Hindlimb muscle (tissue), 1 donor: Measurements from ENCODE around the gene POLR1D. TPM values are rescaled to one million over a fixed set of nuclear protein-coding genes. Genes with fewer than 3 reads are reported as not detected.
"Not testable (repeated sequence)": the region's sequence is repeated elsewhere in the genome, so short reads cannot be mapped to it uniquely, and the experiment has no call there.

Source experiments
- DNase-seq: peaks from one replicate; pipeline ENCODE4 v3.0.0-alpha.2; 2013
- polyA plus RNA-seq: library from polyadenylated mRNA; unstranded; fragments of 120-200 nt; gene quantifications from one replicate; pipeline ENCODE4 v1.2.1, GENCODE V29; 2013; ENCODE audit not compliant: insufficient read length

Gene POLR1D
- polyA plus RNA-seq, 1 donor: 138 TPM

DNA sequence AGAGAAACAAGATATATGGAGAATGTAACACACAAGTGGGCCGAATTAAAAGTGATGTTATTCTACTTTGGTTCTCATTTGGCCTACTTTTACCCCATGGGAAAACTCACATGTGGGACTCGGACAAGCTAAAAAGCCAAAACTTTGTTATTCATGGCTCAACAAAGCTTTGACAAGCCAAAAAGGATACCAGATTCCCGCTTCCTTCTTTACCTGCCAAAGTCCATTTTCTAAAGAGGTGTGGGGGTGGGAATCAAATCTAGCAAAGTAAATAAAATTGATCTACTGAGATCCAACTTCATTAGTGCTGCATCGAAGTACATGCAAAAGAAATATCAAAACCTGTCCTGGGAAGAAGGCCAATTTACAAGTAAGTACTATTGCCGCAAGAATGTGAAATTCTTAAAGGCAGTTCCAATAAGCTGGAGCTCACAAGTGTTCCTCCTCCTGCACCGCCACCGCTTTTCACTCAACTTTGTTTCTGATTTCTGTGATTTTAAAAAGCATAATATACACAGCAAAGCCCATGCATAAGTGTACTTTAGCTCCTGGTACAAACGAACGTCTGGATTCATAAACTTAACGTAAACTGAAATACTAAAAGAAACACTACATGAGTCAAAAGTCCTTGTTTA is 2.5 kb upstream of the POLR1D start:
- DNase-seq: no peak

DNA sequence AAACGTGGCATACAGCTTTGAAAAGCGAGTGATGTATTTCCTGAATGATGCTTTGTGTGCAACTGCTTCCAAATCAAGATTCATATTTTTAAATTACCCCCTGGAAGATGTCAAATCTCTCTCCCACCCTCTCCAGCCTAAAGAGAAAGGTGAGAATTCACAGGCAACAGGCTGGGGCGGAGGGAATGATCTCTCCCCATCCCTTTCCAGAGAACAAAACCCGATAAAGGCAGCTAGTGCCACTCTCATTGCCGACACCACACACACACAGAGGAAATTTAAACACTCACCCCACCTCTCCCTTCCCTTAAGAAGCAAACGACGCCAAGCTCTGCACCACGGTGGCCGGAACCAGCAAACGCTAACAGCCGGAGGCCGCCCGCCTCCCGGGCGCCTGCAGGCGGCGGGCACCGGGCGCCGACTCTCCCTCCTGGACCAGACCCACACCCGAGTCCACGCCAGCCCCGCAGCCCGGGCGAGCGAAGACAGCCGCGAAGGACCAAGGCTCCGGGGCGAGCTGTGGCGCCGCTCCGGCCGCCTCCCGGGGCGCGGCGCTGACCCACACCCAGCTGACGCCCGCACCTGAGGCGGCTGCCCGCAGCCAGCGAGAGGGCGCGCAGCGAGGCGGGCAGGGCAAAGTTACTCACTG is 1.8 kb upstream of the POLR1D start:
- DNase-seq: peak; percentile 7

DNA sequence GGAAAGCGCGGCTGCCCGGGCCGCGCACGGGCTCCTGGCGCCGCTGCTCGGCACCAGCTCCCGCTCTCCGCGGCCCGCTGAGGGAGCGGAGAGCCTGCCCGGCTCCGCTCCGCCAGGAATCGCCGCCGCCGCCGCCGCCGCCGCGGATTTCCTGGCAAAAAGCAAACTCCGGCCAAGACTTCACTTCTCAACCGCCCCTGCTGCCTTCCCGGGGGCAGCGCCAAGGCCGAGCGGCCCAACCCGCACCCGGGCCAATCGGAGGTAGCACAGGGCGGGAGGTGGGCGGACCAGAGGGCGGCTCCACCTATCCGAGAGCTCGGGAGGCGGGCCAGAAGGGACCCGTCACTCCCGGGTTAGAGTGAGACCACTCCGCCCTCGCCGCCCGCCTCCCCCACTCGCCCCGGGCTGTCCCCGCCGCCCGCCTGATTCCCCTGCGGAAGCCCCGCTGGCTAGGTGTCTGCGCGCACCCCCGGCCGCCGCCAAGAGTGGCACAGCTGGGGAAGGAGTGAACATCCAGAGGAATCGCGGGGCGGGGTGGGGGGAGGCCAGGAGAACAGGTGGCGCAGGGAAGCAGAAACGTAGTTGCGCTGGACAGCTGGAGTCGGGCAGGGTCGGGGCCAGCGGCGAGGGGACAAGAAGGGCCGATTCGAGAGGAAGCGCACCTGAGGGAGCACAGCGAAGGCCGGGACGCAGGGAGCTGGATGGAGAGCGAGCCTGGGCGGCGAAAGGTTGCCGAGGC is 1.1 kb upstream of the POLR1D start, which contains the start of gene LNX2:
Gene LNX2 (minus strand): TSS at position 153 of the 739 bp plus-strand sequence. CDS start 38,826 bp downstream, outside the sequence.
- DNase-seq: peak; percentile 97

DNA sequence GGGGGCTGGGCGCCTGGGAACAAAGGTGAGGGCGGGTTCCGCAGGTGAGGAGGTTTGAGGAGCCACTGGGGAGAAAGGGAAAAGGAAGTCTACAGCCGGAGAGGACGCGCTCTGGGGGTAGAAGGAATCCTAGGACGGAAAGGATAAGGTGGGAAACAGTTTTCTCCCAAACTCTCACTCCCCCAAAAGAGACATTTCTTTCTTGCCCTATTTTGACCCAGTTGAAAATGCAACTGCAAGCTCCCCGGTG is 651 bp upstream of the POLR1D start:
- peak; percentile 24 for DNase-seq

DNA sequence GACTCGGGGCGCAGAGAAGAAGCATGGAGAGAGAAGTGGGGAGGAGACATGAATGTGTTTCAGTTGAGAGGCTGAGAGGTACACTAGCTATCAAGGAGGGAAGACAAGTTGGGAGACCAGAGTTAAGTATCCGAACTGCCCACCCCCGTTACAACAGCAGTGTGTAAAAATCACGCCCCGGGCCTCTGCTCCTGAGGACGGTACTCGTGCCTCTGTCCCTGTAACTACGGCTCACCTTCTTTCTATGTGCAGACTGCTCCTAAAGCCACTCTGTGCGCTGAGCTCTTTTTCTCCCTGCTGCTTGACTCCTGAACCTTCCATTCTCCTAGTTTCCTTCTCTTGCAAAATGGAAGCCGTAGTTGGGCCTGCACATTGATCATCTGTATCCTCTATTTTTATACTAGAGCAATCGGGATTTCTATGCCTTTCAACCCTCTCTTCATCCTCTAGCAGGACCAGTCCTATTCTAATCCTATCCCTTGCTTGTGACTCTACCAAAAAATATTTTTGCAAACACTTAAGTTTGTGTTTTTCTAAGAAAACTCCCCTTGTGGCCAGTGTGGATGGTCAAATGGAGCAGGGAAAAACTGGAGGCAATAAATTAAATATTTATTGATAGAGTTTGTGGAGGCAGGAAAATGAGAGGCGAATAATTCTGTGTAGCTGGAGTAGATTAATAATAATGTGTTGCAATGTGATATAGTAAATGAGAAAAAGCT is 569 bp downstream of the POLR1D start:
- DNase-seq: no peak

DNA sequence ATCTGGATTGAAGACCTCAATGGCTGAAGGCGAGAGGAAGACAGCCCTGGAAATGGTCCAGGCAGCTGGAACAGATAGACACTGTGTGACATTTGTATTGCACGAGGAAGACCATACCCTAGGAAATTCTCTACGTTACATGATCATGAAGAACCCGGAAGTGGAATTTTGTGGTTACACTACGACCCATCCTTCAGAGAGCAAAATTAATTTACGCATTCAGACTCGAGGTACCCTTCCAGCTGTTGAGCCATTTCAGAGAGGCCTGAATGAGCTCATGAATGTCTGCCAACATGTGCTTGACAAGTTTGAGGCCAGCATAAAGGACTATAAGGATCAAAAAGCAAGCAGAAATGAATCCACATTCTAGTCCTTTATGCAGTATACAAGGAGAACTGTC is 1.2 kb downstream of the POLR1D start:
- no peak for DNase-seq

DNA sequence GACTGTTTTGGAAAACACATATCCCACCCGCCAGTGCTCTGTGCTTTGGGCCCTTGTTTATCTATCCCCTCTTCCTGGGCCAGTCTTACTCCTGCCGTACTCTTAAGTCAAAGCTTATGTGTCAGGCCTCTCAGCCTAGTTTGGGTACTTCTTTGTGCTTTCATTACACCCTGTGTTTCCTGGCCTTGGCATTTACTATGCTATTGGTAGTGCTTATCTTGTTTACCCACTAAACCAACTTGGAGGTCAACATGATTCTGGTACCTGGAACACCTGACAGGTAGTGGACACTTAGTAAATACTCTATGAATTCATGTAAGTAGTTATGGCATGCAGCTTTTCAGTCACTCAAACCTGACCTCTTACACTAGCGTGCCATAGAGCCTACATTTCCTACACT is 2.4 kb downstream of the POLR1D start:
- no peak for DNase-seq

DNA sequence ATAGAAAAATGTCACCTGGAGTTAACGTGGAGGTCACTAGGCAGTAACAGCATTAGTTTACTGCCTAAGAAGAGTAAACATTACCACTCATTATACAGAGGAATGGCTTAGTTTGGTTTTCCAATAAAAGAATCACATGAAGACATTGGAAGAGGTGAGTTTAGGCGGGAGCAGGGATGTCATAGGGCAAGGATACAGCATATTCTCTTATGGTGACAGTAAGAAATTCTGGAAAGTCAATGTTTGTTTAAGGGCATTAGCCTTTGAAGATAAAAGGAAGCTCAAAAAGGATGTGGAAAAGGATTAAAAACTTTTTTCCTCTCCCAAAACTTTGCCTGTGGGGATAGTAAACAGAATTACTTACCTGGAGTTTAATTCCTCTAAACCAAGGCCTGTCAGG is 4.1 kb downstream of the POLR1D start:
- no peak for DNase-seq

DNA sequence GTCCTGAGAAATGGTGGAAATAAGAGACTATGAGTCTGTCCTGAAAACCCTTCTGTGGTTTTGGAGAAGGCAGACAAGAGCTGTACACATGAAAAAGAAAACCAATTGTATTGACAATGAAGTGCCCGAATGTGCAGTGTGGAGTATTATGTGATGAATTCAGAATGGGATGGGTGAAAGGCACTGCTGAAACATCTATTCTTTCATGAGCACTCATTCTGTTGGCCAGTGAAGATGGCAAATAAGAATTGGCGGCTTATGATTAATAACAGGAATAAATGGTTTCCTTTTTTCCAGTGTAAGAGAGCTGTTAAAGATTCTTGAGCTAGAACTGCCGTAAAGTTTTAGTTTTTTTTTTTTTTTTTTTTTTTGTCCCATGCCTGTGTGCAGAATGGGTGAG is 5.7 kb downstream of the POLR1D start:
- no peak for DNase-seq

DNA sequence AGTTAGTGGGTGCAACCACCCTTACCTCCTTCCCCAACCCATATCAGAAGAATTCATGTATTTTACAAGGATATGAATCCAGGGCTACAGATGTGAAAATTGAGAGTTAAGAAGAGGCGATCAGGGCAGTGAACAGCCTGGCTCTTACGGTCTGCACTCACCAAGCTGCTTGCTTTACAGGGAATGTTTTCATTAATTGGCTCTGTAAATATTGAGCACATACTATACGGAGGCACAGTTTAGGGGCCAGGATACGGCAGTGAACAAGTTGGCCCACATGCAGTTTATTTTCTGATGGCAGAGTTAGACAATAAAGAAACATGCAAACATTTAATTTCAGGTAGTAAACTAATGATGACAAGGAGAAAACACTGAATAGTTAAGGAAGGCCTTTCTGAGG is 6.4 kb downstream of the POLR1D start:
- no peak for DNase-seq

DNA sequence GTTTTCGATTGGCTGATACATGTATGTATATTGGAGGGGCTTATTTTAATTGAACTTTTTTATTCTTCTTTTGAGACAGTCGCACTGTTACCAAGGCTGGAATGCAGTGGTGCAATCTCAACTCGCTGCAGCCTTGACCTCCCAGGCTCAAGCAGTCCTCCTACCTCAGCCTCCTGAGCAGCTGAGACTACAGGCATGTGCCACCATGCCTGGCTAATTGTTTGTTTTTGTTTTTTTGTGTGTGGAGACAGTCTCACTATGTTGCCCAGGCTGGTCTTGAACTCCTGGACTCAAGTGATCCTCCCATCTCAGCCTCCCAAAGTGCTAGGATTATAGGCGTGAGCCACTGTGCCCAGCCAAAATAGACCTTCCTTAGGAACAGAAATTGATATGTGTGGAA is 7.1 kb downstream of the POLR1D start:
- DNase-seq: not testable (repeated sequence)

DNA sequence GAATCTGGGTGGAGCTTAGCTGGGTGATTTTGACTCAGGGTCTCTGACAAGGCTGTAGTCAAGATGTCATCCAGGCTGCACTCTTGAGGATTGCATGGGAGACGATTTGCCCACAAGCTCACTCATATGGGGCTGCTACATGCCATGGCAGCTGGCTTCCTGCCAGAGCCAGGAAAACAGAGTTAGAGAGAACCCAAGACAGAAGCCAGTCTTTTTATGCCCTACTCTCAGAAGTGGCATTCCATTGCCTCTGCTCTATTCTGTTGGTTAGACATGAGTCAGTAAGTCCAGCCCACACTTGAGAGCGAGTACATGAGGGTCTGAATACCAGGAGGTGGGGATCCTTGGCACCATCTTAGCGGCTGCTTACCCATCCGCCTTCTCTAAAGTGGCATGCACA is 9.5 kb downstream of the POLR1D start:
- no peak for DNase-seq

DNA sequence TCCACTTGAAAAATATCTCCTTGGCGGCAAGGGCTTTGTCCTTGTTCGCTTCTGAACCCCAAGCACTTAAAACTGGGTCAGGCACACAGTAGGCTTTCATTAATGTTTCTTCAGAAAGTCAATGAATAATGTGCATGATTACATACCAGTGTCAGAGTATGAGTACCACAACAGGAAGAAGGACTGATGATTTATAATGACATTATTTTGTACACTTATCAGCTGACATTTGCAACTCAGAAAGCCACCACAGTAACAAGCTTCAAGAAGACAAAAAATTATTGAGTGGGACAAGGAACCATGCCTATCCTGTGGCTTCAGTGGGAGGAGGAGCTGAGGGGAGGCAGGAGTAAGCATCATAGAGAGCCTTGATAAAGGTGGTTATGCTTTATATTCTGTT is 10.0 kb downstream of the POLR1D start:
- DNase-seq: no peak

DNA sequence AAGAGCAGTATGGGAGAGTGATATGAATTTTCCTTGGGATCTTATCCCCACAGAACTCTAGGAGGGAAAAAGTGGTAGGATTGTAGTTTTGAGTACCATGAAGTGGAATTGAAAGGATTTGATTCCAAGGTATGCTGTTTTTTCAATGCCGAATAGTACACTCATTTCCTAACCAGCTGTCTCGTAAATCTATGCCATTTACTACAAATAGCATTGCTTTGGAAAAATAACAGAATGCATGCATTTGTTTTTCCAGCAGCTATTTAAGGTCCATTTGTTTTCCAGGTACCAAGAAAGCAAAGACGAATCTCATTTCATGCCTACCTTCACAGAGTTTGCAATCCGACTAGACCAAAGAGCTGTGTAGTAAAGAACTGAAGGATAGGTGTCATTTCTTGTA is 10.5 kb downstream of the POLR1D start:
- DNase-seq: no peak

DNA sequence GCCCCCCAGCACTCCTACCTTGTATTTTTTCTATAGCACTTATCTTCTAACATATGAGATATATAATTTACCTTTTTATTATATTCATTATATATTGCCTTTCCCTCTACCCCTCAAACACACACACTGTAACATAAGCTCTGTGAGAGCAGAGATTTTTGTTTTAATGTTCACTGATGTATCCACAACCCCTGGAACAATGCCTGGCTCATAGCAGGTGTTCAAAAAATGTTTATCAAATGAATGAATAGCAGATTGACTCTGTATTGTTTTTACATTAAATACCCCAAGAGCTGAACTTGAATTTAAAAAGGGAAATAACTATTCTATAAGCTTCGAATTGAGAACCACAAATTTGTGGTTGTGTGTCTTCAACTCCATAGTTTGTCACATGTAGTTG is 11.0 kb downstream of the POLR1D start:
- no peak for DNase-seq

DNA sequence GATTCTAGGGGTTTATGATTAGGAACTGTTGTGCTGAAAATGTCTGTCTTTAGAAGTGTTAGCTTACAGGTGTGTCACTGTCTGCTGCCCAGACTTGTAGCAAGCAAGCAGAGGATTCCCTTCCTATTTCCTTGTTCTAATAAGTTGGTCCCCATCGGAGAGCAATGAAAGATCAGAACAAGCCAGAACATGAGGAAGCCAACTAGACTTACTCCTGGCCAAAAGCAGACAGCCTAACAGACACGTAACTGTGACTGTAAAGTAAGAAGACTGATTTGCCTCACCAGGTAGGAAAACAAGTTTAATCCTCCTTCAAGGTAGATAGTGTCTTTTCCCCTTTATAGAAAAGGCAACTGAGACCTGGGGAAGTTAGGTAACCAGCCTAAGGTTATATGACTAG is 12.5 kb downstream of the POLR1D start:
- DNase-seq: no peak

DNA sequence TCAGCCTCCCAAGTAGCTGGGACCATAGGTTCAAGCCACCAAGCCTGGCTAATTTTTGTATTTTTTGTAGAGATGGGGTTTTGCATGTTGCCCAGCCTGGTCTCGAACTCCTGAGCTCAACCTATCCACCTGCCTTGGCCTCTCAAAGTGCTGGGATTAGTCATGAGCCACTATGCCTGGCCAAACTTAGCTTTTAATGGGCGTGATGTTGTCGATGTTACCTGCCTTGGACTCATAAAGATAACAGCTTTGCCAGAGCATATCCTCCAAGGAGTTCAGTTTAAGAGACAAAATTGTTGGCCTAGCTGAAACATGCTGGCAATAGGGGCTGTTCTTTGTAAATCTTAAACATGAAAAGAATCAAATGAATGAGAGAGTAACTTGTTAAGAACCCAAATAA is 13.1 kb downstream of the POLR1D start:
- DNase-seq: no peak

DNA sequence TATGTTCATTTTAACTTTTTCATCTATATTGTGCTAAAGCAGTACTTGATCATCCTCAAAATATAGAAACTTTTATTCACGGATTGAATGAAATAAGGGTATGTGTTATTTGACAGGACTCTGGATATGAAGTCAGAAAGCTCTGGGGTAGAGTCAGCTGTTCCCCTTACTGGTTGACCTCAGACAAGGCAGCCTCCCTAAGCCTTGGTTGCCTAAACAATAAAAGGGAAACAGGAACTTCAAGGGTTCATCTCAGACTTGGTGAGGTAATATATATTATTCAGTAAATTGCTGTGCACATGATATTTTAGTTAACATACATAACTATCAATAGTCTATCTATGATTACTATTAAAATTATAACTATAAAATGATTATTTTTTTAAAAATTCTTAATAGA is 13.6 kb downstream of the POLR1D start:
- DNase-seq: no peak

DNA sequence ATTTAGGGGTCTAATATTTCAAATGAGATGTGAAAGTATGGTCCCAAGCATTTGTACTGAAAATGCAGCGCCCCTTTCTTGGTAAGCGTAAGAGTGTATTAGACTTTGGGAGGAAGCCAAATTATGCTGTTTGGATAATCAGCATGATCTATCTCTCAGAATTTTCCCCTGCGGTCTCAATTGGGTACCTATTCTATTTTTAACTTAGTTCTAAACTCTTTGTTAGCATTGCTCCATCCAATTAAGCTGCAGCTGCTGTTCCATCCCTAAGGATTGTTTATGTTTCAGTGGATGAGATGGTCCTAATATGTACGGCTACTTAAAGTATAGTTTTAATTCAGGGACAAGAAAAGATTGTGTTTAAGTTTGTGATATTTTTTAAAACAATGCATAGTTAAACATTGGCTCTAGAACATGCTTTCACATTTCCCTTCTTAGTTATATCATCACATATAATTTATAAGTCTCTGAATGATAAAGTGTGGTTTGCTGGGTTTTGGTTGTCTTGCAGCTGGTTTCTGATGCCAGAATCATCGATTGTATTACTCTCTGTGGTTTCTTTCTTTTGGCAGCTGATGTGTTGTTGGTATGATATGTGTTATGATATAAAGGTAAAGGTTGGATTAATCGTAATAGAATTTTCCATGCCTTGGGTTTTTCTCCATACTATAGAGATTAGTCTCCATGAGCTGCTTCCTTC is 15.0 kb downstream of the POLR1D start:
- no peak for DNase-seq

DNA sequence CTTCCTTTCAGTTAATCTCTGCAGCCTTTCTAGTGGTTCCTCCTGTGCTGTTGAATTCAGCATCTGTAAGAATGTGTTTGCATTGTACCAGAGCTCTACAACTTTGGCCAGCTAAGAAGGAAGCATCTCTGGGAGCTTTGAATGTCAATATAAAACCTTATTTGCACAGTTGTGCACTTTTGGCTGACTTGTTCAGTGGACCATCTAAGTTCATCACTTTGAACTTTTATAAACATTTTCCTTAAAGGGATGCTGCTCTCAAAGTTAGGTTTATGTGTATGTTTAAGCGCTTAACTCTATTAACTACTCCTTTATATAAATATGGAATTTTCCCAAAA is 15.6 kb downstream of the POLR1D start:
- no peak for DNase-seq

DNA sequence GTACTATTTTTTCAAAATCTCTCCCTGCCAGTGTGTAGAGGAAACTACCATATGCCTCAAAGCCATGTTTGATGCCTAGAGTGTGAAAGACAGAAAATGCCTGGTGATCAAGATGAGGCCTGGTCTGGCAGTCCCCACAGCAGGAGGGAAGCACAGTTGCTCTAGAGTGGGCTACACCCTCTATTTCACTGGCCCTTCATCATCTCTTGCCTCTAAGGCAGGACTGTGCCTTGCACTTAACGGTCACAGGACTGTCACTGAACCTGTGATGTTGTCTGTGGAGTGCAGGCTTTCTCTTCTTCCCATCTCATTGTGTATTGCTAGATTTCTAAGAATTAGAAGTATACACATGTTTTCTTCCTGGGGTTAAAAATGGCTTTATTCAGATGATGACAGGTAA is 16.3 kb downstream of the POLR1D start:
- DNase-seq: no peak

DNA sequence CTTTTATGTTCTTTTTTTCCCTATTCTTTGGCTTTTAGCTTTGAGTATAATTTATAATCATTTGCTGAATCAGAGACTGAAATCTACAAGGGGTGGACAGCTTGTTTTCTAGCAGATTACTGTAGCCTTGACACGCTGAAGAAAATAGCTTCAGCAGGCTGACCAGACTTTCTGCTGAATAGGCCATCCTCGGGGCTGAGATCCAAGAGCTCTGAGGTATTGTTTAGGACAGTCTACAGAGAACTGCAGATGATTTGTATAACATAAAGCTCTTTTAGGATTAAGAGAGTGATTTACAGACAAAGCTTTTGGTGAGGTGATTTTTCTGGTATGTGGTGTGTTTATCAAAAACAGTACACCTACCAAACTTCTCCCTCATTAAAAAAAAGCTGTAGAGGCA is 16.8 kb downstream of the POLR1D start:
- DNase-seq: peak; percentile 57

DNA sequence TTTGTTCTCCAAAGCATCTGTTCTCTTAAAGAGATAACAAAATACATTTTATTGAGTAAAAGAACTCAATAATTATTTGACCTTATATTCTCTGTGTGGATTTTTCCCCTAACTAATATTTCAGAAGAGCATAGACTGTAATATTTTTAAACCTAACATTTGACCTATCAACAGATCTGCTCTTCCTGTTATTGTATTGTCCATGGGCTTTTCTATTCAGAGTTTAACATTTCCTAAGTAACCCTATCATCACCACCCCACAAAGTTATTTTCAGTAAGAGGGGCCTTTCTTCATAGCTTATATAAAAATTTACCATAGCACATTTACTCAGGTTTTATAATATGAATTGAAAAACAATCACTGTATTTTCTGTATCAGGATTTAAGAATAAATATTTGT is 17.5 kb downstream of the POLR1D start:
- DNase-seq: no peak
